ENCODE data around the gene REG3A.

REG3A gene

DNA sequence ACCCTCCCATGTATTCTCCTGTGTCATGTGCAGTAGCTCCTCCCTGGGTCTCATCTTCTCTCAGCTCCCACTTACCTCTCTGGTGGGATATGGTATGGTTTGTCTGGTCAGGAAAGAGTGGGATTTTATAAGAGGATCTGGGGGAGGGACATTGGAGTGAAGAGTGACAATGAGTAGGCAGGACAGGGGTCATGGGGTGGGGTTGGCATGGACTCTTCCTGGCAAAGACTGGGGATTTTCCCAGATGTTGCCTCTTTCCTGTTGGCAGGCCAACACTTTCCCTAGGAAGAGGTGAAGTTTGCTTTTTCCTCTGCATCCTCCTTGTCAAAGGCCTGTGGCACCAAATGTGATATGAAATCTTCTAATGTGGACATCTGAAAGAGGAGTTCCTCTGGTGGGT lies at the start of gene REG3A:
Gene REG3A, minus strand, starts transcription at position 101 of the 400 bp plus-strand sequence. CDS start 348 bp downstream, outside the sequence.
- DNase-seq (ENCODE audit: low read depth) = no peak

DNA sequence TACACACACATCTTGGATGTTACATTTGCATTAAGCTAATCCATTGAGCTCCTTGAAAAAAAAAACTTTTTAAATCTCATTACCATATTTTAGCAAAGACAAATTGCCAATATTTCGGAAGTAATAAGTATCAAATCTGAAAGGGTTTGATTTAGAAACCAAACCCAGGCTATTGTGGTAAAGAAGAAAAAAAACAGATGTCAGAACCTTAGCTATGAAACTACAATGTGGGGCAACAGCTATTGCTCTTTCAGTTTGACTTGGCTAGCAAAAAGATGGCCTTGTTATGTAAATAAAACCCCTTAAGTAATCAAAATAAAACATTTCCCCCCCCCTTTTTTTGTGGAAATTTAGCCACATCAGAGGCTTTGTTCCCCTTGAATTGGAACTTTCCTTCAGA lies 41.2 kb upstream of the REG3A start:
- DNase-seq (ENCODE audit: low read depth) = no peak

GRCh38 chr2:79191816-79192215 lies 32.3 kb upstream of the REG3A start:
- no peak for DNase-seq (ENCODE audit: low read depth)

- DNase-seq (ENCODE audit: low read depth) = no peak
Measured at GRCh38 chr2:79191081-79191480, 31.5 kb upstream of the REG3A start.

DNA sequence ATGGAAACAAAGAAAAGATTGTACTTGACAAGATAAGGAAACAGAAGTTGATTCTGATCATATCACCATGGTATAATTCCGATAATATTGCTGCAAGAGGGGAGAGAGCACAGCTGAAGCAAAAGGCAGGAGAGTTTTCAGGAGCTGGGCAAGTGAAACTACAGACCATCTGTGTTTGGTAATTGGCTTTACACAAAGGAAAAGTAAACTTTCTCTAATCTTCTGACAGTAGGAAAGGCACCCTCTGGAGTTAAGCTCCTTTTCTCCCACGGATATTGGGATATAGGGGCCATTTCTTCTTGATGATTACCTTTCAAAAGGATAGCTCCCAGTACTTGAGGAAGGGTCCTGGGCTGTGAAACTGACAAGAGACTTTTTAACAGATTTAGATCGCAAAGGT lies 29.9 kb upstream of the REG3A start:
- no peak for DNase-seq (ENCODE audit: low read depth)

- no peak for DNase-seq (ENCODE audit: low read depth)
Measured at GRCh38 chr2:79181617-79182016, 22.1 kb upstream of the REG3A start.

- DNase-seq (ENCODE audit: low read depth) = no peak
Measured at GRCh38 chr2:79180092-79180491, 20.5 kb upstream of the REG3A start.

- DNase-seq (ENCODE audit: low read depth) = no peak
Measured at GRCh38 chr2:79179036-79179435, 19.5 kb upstream of the REG3A start.

GRCh38 chr2:79178076-79178674 lies 18.6 kb upstream of the REG3A start:
- DNase-seq (ENCODE audit: low read depth) = no peak

DNA sequence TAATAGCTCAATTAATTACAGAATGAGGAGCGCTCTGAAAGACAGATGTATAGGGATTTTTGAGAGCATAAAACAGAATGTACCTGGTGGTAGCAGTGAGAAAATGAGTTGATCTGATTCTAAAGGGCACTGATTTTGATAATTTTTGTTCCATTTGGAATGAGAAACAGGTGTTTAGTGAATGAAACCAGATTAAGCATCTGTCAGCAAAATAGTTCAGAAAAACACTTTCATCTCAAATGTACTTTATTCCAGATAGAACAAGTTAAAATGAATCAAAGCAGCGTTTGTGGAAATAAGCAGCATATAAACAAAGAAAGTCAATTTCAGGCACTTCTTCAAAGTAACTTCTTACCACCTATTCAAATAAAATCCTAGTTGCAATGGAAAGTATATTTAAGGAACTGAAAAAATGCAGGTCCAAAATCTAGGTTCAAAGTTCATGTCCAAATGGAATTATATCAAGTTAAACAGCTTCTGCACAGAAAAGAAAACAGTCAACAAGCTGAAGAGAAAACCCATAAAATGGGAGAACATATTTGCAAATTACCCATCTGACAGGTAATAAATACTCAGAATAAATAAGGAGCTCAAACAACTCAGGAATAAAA lies 11.9 kb upstream of the REG3A start:
- no peak for DNase-seq (ENCODE audit: low read depth)

DNA sequence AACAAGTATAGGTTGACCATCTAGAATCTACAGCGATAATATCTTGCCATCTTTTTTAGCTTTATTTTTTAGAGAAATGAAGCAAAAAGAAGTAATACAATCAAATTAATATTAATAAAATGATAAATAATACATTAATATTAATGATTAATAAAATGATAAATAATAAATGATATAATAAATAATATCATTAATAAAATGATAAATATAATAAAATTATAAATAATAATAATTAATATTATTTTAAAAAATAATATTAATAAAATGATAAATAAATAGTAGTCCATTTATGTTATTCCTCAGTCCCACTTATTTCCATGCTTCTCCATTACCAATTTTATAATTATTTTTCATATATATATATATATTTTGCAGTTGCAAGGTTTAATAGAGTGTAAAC lies 3.2 kb upstream of the REG3A start:
- DNase-seq (ENCODE audit: low read depth) = no peak

- no peak for DNase-seq (ENCODE audit: low read depth)
Measured at GRCh38 chr2:79162132-79162531, 2.6 kb upstream of the REG3A start.

DNA sequence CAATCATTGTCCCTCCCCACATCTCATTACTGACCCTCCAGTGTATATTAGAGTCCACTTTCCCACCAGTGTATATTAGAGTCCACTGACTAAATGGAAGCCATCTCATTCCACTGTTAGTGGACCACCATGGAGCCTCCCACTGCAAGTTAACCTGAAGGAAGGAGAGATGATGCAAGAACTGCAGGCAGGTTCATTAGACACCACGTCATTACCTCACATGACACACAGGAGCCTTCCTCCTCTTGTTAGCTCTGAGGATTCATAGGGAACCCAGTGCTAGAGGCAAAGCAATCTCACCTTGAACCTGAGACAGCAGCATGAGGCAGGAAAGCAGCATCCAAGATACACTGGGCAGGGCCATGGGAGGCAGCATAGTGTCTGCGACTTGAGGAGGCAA lies 523 bp downstream of the REG3A start:
- DNase-seq (ENCODE audit: low read depth) = no peak

- DNase-seq (ENCODE audit: low read depth) = no peak
Measured at GRCh38 chr2:79155826-79156476, 3.6 kb downstream of the REG3A start.

GRCh38 chr2:79139423-79139822 lies 20.1 kb downstream of the REG3A start:
- no peak for DNase-seq (ENCODE audit: low read depth)

GRCh38 chr2:79138385-79138784 lies 21.2 kb downstream of the REG3A start:
- no peak for DNase-seq (ENCODE audit: low read depth)

GRCh38 chr2:79131687-79132086 lies 27.9 kb downstream of the REG3A start:
- no peak for DNase-seq (ENCODE audit: low read depth)

DNA sequence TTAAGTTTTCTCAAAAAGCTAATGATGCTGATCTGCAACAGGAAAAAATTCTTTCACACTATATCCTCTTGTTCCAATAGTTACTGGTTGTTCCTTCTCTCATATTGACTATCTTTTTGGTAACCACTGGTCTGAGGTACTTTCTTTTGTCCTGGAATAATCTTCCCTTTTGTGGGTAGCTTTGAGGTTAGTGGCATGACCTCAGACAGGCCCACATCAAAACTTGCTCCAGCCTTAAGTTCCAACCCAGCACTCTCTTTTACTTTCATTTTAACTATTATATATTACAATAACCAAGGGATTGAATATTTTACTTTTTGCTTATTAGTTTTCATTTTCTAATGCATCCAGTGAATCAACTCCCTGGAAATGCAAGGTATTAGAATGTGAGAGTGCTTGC lies 29.7 kb downstream of the REG3A start:
- no peak for DNase-seq (ENCODE audit: low read depth)

DNA sequence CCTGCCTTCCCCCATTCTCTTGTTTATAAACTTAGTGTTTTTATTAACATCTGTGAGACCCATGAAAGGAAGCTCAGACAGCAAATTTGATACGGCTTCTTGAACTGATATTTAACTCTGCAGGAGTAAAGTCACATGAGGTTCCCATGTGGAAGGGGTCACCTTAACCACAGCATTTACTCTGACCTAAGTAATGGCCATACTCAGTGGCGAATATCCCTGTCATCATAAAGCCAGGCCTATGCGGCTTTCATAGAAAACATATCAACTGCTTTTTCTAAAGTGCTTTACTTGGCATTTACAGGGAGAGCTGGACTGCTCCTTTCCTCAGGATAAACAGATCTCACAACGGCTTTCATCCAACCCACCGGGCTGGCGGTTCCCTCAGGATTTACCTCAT lies 30.3 kb downstream of the REG3A start:
- no peak for DNase-seq (ENCODE audit: low read depth)

DNA sequence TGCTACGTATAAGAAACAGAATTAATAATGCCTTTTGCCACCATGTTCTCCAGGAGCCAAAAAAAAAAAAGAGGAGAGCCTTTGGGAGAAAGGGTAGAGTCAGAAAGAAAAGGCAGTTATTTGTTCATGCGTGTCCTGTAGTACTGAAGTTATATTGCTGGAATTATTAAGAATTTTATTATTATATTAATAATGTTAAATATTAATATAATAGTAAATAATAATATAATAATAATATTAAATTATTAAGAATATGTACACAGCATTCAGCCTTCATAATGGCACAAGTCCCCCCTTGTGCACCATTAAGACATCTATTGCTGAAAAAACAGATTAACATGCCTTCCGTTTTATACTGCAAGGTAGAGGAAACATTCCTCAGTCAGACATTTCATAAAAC lies 31.1 kb downstream of the REG3A start:
- no peak for DNase-seq (ENCODE audit: low read depth)

- DNase-seq (ENCODE audit: low read depth) = no peak
Measured at GRCh38 chr2:79125721-79125985, 33.9 kb downstream of the REG3A start.

- DNase-seq (ENCODE audit: low read depth) = no peak
Measured at GRCh38 chr2:79124907-79125720, 34.4 kb downstream of the REG3A start.

GRCh38 chr2:79122676-79123075 lies 36.9 kb downstream of the REG3A start:
- DNase-seq (ENCODE audit: low read depth) = no peak
